Gastroesophageal sphincter (tissue), 3 donors: ENCODE measurements around the gene CFAP45.

ENCODE experiments used
- CTCF ChIP-seq, 4 experiments: fragments of 200-600 bp in 2 of 4; fragments of 450-650 bp in 2 of 4; sonication (generic) in 1 of 4; IDR thresholded peaks; one replicate each; pipeline ENCODE4 v1.5.1; 2017 to 2019; ENCODE audit warnings: antibody characterized with exemption in 4 of 4, mild to moderate bottlenecking in 2 of 4, moderate library complexity in 2 of 4
- EP300 ChIP-seq: sonication (generic); formaldehyde crosslinking; IDR thresholded peaks from one replicate; pipeline ENCODE4 v1.6.1; 2017; ENCODE audit warnings: antibody characterized with exemption, mild to moderate bottlenecking
- POLR2A ChIP-seq, 2 donors: fragments of 450-650 bp; IDR thresholded peaks; one replicate each; pipeline ENCODE4 v1.6.1; 2017; ENCODE audit warnings: antibody characterized with exemption in 2 of 2, mild to moderate bottlenecking in 2 of 2, moderate library complexity in 1 of 2
- POLR2AphosphoS5 ChIP-seq: sonication (generic); formaldehyde crosslinking; IDR thresholded peaks from one replicate; pipeline ENCODE4 v1.6.1; 2017; ENCODE audit warnings: antibody characterized with exemption

- TF ChIP-seq POLR2A (IDR thresholded peaks at IDR 0.05) (no peak), CTCF (IDR thresholded peaks at IDR 0.05) (no peak), EP300 (no peak), POLR2AphosphoS5 (no peak)
Measured at GRCh38 chr1:159879136-159879535, 20.8 kb downstream of the CFAP45 start.
